GM13977 (cell line): ENCODE data around the gene C10orf67.

Source experiments
- DNase-seq: peaks from one replicate; pipeline ENCODE4 v3.0.0; 2012; ENCODE audit warnings: low spot score
- CTCF ChIP-seq: IDR thresholded peaks from 2 replicates; pipeline ENCODE4 v1.5.1; 2012; ENCODE audit warnings: mild to moderate bottlenecking, control low read depth; ENCODE audit not compliant: insufficient read depth; ENCODE audit errors: extremely low read depth, missing control alignments
- in situ Hi-C: fragments of 300-500 bp; cut with MboI; formaldehyde crosslinking; loops from one replicate; pipeline ENCODE4 v1.12.0; 2022; ENCODE audit warnings: low sequenced_read_pairs, low pct_unique_long_range_greater_than_20kb, mixed read lengths, inconsistent platforms; ENCODE audit not compliant: unreplicated experiment

C10orf67 gene

DNA sequence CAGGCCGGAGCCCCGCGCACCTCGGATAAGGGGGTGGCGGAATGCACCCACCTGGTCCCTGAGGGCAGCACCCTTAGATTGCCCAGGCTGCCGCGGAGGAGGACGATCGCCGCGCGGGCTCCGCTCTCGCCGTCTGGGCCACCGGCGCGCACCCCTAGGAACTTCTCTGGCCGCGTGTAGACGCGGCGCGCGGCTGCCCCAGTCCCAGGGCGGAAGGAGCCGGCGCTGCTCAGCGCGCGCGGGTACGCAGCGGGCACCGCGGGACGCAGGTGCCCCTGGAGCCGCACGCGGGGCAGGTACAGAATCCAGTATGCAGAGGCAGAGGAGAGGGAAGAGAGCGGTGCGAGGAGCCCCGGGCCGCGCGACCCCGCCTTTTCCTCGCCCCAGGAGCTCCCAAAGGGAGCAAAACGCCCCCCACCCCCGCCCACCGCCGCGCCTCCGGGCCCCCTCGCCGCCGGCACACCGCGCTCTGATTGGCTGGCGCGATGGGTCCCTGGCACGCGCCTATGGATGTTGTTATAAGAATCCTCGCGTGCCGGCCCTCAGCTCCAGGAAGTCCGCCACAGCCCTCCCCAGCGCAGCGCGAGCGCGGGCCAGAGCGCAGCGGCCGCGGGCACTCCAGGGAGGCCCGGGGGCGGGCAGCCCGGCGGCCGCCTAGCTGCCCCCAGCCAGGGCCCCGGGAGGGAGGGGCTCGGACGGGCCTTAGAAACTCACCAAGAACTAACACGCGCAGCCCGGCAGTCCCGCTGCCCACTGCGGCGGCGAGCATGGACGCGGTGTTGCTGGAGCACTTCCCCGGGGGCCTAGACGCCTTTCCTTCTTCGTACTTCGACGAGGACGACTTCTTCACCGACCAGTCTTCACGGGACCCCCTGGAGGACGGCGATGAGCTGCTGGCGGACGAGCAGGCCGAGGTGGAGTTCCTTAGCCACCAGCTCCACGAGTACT lies 152.6 kb downstream of the C10orf67 start, which contains the start of gene PTF1A:
Gene PTF1A, plus strand, starts transcription at position 549 of the 948 bp plus-strand sequence. Its CDS starts 219 bp downstream, at position 768.
- in situ Hi-C loops, result no loop called here
- no peak for TF ChIP-seq CTCF
- DNase-seq, result no peak

DNA sequence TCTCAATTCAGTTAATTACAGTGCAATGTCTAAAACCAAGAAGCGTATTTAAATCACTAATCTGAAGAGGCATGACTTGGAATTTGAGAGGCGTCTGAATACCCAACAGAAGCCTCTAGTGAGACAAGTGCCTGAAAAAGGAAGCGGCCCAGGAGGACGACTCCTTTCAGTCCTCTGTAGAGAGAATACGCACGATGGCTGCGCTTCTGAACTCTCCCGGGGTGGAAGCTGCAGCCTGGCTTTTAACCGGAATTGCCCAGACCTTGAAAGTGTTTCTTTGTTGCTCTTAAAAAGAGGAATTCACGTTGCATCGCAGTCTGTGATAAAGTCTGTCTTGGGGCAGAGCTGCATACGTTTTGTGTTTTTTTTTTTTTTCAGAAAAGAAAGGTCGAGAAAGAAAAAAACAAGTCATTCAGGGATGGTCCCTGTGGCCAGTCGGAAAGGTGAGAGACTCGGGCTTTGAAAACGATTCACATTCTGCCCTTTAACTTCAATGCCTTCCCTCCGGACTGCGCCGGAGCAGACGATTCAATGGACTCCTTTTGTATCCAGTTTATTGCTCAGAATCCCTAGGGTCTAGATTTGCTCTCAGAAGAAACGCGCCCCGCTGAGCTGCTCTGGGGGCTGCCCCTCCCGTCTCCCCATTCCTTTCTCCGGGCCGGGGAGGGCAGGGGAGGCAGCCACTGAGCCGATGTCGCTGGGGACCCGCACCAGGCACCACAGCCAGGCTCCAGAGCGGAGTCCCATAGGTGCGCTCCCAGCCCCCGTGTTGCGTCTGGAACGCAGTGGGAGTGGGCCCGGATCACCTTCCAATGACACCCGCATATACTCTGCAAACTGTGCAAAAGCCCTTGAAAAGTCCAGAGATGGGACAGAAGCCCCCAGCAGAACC lies 153.5 kb downstream of the C10orf67 start:
- DNase-seq, result no peak

GRCh38 chr10:23189024-23189423 lies 155.6 kb downstream of the C10orf67 start:
- in situ Hi-C loops, result no loop called here
- DNase-seq, result no peak
- TF ChIP-seq CTCF, result no peak

More for the DNA sequence above, 153.5 kb downstream of the C10orf67 start:
- in situ Hi-C loops, result no loop called here
- no peak for TF ChIP-seq CTCF

- no peak for DNase-seq
- no peak for TF ChIP-seq CTCF
- in situ Hi-C loops, result no loop called here
Observed at GRCh38 chr10:23187155-23187554, 157.4 kb downstream of the C10orf67 start.

DNA sequence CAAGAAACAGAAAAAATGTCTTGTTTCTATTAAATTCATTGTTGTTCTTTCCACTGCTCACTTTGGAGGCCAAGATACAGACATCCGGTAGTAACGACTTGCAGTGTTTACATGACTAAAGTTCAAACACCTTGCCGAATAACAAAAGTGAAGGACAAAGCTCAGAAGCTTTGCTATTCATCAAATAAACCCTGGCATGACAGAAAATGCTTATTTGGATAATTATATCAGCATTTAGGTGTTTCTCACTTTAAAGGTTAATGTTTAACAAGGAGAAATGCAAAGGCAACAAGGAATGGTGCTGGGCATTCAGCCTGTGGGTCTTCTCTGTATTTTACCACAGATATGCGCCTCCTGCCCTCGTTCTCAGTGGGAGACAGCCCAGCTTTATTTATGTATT lies 157.9 kb downstream of the C10orf67 start:
- DNase-seq, result no peak

More for the DNA sequence above, 157.9 kb downstream of the C10orf67 start:
- TF ChIP-seq CTCF, result no peak
- in situ Hi-C loops, result no loop called here
